NOMO-1 treated with dmso at 0.1 percent for 144 hours (cell line): ENCODE data around the gene CRIP2.

Source experiments
- DNase-seq: peaks from one replicate; lab custom pipeline; 2025; ENCODE audit not compliant: unreplicated experiment; lab: John Stamatoyannopoulos, UW

CRIP2 gene

DNA sequence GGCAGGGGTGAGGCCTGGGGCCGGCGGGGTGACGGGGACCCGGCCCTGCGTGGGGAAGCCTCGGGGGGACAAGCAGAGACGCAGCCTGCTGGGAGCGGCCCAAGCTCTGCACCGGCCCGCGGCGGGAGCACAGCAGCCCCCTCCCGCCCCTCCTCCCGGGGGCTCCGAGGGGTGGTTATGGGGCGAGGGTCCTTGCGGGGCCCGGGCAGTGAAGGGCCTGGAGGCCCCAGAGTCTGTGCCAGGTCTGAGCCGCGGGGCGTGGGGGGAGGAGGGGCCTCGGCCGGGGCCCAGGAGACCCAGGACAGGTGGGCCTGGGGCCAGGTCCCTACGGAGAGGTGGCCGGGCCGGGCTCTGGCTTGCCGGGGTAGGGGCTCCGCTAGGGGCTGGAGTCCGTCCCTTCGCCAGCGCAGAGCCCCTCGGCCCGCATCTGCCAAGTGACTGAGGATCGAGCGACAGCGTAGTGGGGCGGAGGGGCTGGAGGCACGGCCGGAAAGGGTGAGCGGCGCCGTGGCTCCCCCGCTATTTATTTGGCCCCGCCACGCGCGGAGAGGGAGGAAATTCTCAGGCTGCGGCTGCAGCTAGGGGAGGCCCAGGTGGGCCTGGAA lies 52.3 kb downstream of the CRIP2 start:
- DNase-seq: no peak

DNA sequence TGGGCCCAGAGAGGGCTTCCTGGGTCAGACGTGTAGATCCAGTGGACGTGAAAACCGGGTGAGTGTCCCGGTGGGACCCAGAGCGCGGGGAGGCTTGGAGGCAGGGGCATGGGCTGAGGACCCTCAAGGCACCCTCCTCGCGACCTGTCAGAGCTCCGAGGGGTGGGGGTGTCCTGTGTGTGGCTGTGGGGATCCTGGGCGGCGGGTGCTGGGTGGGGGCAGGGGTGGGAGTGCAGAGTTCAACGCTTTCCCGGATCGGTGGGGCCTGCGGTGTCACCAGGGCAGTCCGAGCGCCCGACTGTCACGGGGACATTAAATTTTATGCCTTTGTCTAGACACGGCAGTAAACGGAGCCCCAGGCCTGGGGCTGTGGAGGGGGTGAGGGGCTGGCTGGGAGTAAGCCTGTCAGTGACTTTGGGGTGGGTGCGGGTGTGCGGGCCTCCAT lies 52.8 kb downstream of the CRIP2 start:
- DNase-seq: no peak

DNA sequence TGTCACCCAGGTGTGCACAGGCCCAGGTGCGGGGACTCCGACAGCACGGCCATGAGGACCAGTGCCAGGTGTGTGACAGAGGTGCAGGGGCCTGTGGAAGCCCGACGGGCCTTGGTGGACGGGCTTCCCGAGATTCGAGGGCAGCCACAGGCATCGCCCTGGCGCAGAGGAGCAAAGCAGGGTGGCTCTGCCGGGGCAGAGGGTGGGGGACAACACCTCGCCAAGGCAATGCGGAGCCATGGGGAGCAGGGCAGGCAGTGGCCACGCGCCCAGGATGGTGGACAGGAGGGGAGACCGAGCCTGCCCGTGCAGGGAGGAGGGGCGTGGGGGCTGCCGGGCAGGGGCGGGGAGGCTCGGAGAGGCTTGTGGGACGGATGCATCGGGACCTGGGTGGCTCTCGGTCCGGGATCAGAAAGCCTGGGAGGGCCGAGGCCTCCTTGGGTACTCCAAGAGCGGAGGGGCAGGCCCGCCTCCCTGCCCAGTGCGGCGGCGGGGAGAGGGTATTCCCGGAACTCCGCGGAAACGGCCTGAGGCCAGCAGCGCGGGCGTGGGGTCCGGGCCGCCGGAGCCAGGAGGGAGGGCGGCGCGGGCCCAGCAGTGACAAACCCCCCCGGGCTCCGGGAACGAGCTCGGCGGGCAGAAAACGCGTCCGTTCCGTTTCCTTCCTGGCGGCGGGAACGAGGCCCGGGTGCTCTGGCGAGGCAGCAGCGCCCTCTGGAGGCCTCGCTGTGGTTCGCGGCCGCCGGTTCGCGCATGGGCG lies 53.4 kb downstream of the CRIP2 start:
- DNase-seq: peak; percentile 36

DNA sequence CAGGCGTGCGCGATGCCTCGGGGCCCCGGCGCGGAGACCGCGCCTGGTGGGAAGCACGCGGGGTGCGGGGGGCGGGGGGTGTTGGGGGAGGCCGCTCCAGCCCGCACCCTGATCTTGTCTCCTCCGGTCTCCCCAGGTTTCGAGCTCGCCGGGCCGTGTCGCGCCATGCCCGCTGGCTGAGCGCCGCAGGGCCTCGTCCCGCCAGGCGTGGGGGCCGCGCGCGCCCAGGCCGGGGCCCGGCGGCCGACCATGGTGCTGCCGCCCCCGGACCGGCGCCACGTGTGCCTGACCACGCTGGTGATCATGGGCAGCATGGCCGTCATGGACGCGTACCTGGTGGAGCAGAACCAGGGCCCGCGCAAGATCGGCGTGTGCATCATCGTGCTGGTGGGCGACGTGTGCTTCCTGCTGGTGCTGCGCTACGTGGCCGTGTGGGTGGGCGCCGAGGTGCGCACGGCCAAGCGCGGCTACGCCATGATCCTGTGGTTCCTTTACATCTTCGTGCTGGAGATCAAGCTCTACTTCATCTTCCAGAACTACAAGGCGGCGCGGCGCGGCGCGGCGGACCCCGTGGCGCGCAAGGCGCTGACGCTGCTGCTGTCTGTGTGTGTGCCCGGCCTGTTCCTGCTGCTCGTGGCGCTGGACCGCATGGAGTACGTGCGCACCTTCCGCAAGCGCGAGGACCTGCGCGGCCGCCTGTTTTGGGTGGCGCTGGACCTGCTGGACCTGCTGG lies 54.1 kb downstream of the CRIP2 start:
- DNase-seq: no peak

DNA sequence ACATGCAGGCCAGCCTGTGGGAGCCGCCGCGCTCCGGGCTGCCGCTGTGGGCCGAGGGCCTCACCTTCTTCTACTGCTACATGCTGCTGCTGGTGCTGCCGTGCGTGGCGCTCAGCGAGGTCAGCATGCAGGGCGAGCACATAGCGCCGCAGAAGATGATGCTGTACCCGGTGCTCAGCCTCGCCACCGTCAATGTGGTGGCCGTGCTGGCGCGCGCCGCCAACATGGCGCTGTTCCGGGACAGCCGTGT lies 54.6 kb downstream of the CRIP2 start:
- no peak for DNase-seq
